Measurements from ENCODE around the gene LACRT. TPM values are rescaled to one million over a fixed set of nuclear protein-coding genes. Genes with fewer than 3 reads are reported as not detected.
"Not testable (repeated sequence)": the region's sequence is repeated elsewhere in the genome, so short reads cannot be mapped to it uniquely, and the experiment has no call there.

Gene LACRT
- total RNA-seq, 4 donors from 2014 or later, result not detected

DNA sequence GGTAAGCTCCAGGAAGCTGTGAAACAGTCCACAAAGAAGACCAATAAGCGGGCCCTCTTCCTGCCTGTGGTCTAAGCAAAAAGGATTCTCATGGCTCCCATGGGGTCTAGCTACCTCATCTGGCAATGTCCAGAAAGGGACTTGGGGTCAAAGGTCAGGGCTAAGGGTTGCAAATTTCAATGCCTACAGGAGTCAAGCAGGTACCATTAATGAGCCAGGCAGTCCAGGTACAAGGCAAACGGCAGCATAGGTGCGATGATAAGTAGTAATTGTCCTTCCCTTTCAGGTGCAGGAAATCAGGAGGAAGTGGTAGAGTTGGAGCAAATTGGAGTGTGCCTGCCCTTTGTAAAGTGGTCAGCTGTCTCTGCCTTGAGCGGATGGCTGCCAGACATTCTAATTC, 6.4 kb upstream of the LACRT start:
- no peaks in the 10 kb centered on the region for H3K36me3 ChIP-seq
- no peak for TF ChIP-seq CTCF (IDR thresholded peaks at IDR 0.05)
- no peaks in the 10 kb centered on the region for H3K9me3 ChIP-seq
- intact Hi-C loops (cut with DNase I; ENCODE audit: low total_unique reads), result no loop called here
- no peaks in the 10 kb centered on the region for H3K27me3 ChIP-seq
- H3K4me3 ChIP-seq, result no peak overlapping the region
- DNase-seq, result no peak
- no peak overlapping the region for H3K27ac ChIP-seq
- H3K4me1 ChIP-seq, result no peaks in the 10 kb centered on the region

DNA sequence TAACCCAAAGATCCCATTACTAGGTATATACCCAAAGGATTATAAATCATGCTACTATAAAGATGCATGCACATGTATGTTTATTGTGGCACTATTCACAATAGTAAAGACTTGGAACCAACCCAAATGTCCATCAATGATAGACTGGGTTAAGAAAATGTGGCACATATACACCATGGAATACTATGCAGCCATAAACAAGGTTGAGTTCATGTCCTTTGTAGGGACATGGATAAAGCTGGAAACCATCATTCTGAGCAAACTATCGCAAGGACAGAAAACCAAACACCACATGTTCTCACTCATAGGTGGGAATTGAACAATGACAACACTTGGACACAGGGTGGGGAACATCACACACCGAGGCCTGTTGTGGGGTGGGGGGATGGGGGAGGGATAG, 4.4 kb upstream of the LACRT start:
- H3K9me3 ChIP-seq; H3K4me1 ChIP-seq; intact Hi-C loops (cut with DNase I; ENCODE audit: low total_unique reads); H3K27ac ChIP-seq; H3K36me3 ChIP-seq; H3K4me3 ChIP-seq; H3K27me3 ChIP-seq; DNase-seq: not testable (repeated sequence)

GRCh38 chr12:54631988-54632728, 2.5 kb downstream of the LACRT start:
- H3K9me3 ChIP-seq, result no peaks in the 10 kb centered on the region
- intact Hi-C loops (cut with DNase I; ENCODE audit: low total_unique reads), result no loop called here
- no peak overlapping the region for H3K4me3 ChIP-seq
- no peak overlapping the region for H3K27ac ChIP-seq
- H3K4me1 ChIP-seq, result no peaks in the 10 kb centered on the region
- no peak for TF ChIP-seq POLR2A (IDR thresholded peaks at IDR 0.05)
- TF ChIP-seq CTCF (IDR thresholded peaks at IDR 0.05), result no peak
- DNase-seq, result no peak
- H3K36me3 ChIP-seq, result no peaks in the 10 kb centered on the region
- no peaks in the 10 kb centered on the region for H3K27me3 ChIP-seq

- Histone ChIP-seq H3K4me1 (no peaks in the 10 kb centered on the region), H3K27ac (no peak overlapping the region), H3K4me3 (no peak overlapping the region), H3K36me3 (no peaks in the 10 kb centered on the region), H3K27me3 (no peaks in the 10 kb centered on the region), H3K9me3 (no peaks in the 10 kb centered on the region)
- TF ChIP-seq CTCF (IDR thresholded peaks at IDR 0.05) (no peak), POLR2A (IDR thresholded peaks at IDR 0.05) (no peak)
- DNase-seq, result no peak
- intact Hi-C loops (cut with DNase I; ENCODE audit: low total_unique reads), result no loop called here
These were observed 3.1 kb downstream of the LACRT start for GRCh38 chr12:54631551-54631950.

- Histone ChIP-seq H3K27ac (no peak overlapping the region), H3K36me3 (no peaks in the 10 kb centered on the region), H3K9me3 (no peaks in the 10 kb centered on the region), H3K27me3 (no peaks in the 10 kb centered on the region), H3K4me1 (no peaks in the 10 kb centered on the region), H3K4me3 (no peak overlapping the region)
- no peak for DNase-seq
- no peak for TF ChIP-seq CTCF (IDR thresholded peaks at IDR 0.05)
- no peak for TF ChIP-seq POLR2A (IDR thresholded peaks at IDR 0.05)
- intact Hi-C loops (cut with DNase I; ENCODE audit: low total_unique reads), result no loop called here
These were observed 4.8 kb downstream of the LACRT start for GRCh38 chr12:54629925-54630324.
